Thyroid gland (tissue), 4 donors: ENCODE results near the gene LARP1B. TPM values are rescaled to one million over a fixed set of nuclear protein-coding genes. Genes with fewer than 3 reads are reported as not detected.
"Not testable (repeated sequence)": the region's sequence is repeated elsewhere in the genome, so short reads cannot be mapped to it uniquely, and the experiment has no call there.

Experiments used
- DNase-seq, 2 donors: peaks; one replicate each; pipeline ENCODE4 v3.0.0-alpha.2; 2019
- H3K27ac ChIP-seq, 3 donors: fragments of 200-600 bp; sonication (generic); 1 replicate in 2 of 3; 2 replicates in 1 of 3; pipeline ENCODE4 v1.5.1; 2016 to 2019; ENCODE audit warnings: mild to moderate bottlenecking in 1 of 3, moderate library complexity in 1 of 3
- H3K27me3 ChIP-seq: fragments of 200-600 bp; sonication (generic); one replicate; pipeline ENCODE4 v1.5.1; 2019
- H3K36me3 ChIP-seq, 2 donors: fragments of 200-600 bp; sonication (generic); one replicate each; pipeline ENCODE4 v1.5.1; 2016 to 2019
- H3K4me1 ChIP-seq, 2 donors: fragments of 200-600 bp; sonication (generic); one replicate each; pipeline ENCODE4 v1.5.1; 2017 to 2019
- H3K4me3 ChIP-seq, 3 donors: fragments of 200-600 bp; sonication (generic); replicated peaks in 1 of 3; 1 replicate in 2 of 3; 2 replicates in 1 of 3; pipeline ENCODE4 v1.5.1; 2016; ENCODE audit warnings: mild to moderate bottlenecking in 1 of 3
- H3K9me3 ChIP-seq: fragments of 200-600 bp; sonication (generic); one replicate; pipeline ENCODE4 v1.5.1; 2017
- POLR2A ChIP-seq, 2 donors: fragments of 450-650 bp; IDR thresholded peaks; one replicate each; pipeline ENCODE4 v1.6.1; 2017; ENCODE audit warnings: antibody characterized with exemption in 2 of 2, mild to moderate bottlenecking in 2 of 2, moderate library complexity in 1 of 2
- WGBS, 2 donors: methylation state at CpG; one replicate each; pipeline ENCODE4 v1.1.5; 2017; 5-methylcytosine and 5-hydroxymethylcytosine counted together
- intact Hi-C: fragments of 100-400 bp; cut with DNase I; formaldehyde crosslinking; loops from one replicate; pipeline ENCODE4 v1.15.1; 2023
- total RNA-seq, 4 donors: library from RNA; depleted of rRNA; stranded (reverse); fragments of >200 nt; gene quantifications; one replicate each; pipeline ENCODE4 v1.2.3, GENCODE V29; 2016
- TF ChIP-seq, protein P1 (sequence below), 6 experiments: fragments of 200-600 bp in 3 of 6; fragments of 450-650 bp in 3 of 6; sonication (generic) in 3 of 6; IDR thresholded peaks; one replicate each; pipeline ENCODE4 v1.5.1; 2016 to 2019; ENCODE audit warnings: antibody characterized with exemption in 6 of 6, mild to moderate bottlenecking in 2 of 6, inconsistent platforms in 1 of 6, moderate library complexity in 1 of 6

LARP1B gene
- total RNA-seq, 4 donors from 2014 or later, result 25.4 to 42.7 (median 33.4) TPM

DNA sequence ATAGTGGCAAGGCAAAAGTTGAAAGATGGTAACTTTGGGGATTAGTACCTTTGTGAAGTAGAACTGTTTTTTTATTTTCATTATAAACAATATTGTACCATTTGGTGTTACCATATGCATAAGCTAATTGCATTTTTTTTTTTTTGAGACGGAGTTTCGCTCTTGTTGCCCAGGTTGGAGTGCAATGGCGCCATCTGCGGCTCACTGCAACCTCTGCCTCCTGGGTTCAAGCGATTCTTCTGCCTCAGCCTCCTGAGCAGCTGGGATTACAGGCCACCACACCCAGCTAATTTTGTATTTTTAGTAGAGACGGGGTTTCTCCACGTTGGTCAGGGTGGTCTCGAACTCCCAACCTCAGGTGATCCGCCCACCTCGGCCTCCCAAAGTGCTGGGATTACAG, 9.9 kb upstream of the LARP1B start:
- not testable (repeated sequence) for H3K9me3 ChIP-seq, H3K4me3 ChIP-seq, H3K4me1 ChIP-seq, H3K27ac ChIP-seq, DNase-seq, H3K36me3 ChIP-seq, H3K27me3 ChIP-seq
- 89 to 96% methylated on average over 10 of the region's 10 CpGs for WGBS, 2 donors
- intact Hi-C loops, result loop anchor here (10.0 kb wide), 1 partner anchor 86 kb away; the partner anchor contains the start of genes ABHD18 and MFSD8

DNA sequence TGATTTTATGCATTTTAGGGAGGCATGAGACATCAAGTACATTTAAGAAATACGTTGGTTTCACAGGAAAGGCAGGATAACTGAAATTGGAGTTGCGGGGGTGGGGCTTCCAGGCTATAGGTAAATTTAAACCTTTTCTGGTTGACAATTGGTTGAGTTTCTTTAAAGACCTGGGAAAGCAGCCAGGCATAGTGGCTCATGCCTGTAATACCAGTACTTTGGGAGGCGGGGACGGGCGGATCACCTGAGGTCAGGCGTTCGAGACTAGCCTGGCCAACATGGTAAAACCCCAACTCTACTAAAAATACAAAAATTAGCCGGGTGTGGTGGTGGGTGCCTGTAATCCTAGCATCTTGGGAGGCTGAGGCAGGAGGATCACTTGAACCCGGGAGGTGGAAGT, 6.2 kb upstream of the LARP1B start:
- not testable (repeated sequence) for H3K9me3 ChIP-seq, DNase-seq, H3K4me3 ChIP-seq, H3K36me3 ChIP-seq, H3K27ac ChIP-seq, H3K4me1 ChIP-seq, H3K27me3 ChIP-seq
- intact Hi-C loops, result loop anchor here (10.0 kb wide), 1 partner anchor 90 kb away; the partner anchor contains the start of genes ABHD18 and MFSD8
- WGBS, 2 donors, result 93 to 96% methylated on average over 9 of the region's 9 CpGs

DNA sequence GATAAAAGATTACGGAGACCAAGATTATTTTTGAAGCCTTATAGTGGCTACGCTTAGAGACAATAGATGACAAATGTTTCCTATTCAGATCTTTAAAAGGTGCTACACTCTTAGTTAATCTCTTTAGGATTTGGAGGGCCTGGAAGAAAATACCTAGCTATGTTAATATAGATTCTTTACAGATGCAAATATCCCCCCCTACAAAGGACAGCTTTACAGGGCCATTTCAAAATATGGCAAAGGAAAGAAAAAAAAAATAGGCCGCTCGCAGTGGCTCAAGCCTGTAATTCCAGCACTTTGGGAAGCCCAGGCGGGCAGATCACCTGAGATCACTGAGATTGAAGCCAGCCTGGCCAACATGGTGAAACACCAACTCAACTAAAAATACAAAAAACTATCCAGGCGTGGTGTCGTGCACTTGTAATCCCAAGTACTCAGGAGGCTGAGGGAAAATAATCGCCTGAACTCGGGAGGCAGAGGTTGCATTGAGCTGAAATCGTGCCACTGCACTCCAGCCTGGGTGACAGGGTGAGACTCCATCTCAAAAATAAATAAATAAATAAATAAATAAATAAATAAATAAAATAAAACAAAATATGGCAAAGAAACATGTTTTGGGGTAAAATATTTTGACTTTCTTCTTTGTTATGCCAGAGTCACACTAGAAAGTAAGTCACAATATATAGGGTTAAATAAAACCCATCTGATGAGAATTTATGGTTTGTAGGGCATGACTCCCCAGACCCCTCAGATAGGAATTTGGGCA, 5.5 kb upstream of the LARP1B start:
- peak overlapping the region; percentile 6 to 57 (median 17) for H3K27ac ChIP-seq
- H3K9me3 ChIP-seq, H3K36me3 ChIP-seq, H3K27me3 ChIP-seq, H3K4me3 ChIP-seq, H3K4me1 ChIP-seq: not testable (repeated sequence)
- peak; percentile 73 to 80 for DNase-seq
- intact Hi-C loops, result loop anchor here (10.0 kb wide), 1 partner anchor 91 kb away; the partner anchor contains the start of genes ABHD18 and MFSD8
- 49 to 51% methylated on average over 10 of the region's 10 CpGs for WGBS, 2 donors

DNA sequence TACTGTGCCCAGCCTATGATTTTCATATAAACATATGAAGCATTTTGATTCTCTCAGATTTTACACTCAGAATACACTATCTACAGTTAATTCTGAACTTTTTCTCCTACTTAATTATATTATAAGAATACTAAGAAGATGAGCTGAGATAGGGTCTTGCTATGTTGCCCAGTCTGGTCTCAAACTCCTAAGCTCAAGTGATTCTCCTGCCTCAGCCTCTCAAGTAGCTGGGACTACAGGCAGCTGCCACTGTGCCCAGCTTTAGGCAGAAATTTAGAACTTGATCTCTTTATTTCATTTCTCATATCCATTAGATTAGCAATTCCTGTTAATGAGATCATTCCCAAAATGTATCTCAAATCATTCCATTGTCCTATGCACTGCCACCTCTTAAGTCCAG, 4.7 kb upstream of the LARP1B start:
- no peak for DNase-seq
- H3K27ac ChIP-seq, result no peak overlapping the region
- no peak overlapping the region for H3K4me3 ChIP-seq
- no peaks in the 10 kb centered on the region for H3K36me3 ChIP-seq
- intact Hi-C loops, result loop anchor here (10.0 kb wide), 1 partner anchor 92 kb away; the partner anchor contains the start of genes ABHD18 and MFSD8
- no peaks in the 10 kb centered on the region for H3K4me1 ChIP-seq
- no peaks in the 10 kb centered on the region for H3K9me3 ChIP-seq
- TF ChIP-seq, protein P1, sequence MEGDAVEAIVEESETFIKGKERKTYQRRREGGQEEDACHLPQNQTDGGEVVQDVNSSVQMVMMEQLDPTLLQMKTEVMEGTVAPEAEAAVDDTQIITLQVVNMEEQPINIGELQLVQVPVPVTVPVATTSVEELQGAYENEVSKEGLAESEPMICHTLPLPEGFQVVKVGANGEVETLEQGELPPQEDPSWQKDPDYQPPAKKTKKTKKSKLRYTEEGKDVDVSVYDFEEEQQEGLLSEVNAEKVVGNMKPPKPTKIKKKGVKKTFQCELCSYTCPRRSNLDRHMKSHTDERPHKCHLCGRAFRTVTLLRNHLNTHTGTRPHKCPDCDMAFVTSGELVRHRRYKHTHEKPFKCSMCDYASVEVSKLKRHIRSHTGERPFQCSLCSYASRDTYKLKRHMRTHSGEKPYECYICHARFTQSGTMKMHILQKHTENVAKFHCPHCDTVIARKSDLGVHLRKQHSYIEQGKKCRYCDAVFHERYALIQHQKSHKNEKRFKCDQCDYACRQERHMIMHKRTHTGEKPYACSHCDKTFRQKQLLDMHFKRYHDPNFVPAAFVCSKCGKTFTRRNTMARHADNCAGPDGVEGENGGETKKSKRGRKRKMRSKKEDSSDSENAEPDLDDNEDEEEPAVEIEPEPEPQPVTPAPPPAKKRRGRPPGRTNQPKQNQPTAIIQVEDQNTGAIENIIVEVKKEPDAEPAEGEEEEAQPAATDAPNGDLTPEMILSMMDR (IDR thresholded peaks at IDR 0.05), result no peak
- no peak for TF ChIP-seq POLR2A (IDR thresholded peaks at IDR 0.05)
- no peaks in the 10 kb centered on the region for H3K27me3 ChIP-seq

DNA sequence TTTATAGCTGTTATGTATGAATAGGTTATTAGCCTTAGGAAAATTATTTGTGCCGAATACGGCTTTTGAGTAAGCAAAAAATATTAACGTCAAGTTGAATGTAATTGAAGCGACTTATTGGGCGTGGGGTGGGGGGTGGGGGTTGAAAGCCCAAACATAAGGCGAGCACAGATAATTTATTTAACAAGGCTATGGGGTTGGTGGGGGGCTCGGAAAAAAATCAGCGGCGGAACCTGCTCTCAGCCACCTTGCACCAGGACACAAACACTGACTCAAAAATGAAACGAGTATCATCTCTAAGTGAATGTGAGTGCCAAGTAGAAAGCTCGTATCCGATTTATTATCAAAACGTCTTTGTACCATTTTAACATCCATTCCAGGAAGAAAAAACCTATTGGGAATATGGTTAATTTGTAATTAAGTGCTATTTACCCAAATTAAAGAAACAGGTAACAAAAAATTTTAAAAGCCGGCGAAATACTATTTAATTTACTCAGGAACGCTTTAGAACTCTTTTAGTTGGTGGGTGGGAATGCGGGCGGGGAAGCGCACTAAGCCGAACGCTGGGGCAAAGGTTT, 902 bp upstream of the LARP1B start:
- DNase-seq, result no peak
- peak overlapping the region; percentile 53 to 87 (median 78) for H3K4me3 ChIP-seq
- no peak for TF ChIP-seq POLR2A (IDR thresholded peaks at IDR 0.05)
- TF ChIP-seq, protein P1 (IDR thresholded peaks at IDR 0.05), result no peak
- H3K36me3 ChIP-seq, result no peaks in the 10 kb centered on the region
- H3K27ac ChIP-seq, result peak overlapping the region; percentile 94 to 99 (median 96)
- H3K4me1 ChIP-seq, result peaks cover 0 to 5% of the 10 kb centered on the region in 2 donors
- H3K9me3 ChIP-seq, result no peaks in the 10 kb centered on the region
- intact Hi-C loops, result no loop called here
- WGBS, 2 donors, result 26 to 30% methylated on average over 21 of the region's 21 CpGs
- H3K27me3 ChIP-seq, result no peaks in the 10 kb centered on the region

DNA sequence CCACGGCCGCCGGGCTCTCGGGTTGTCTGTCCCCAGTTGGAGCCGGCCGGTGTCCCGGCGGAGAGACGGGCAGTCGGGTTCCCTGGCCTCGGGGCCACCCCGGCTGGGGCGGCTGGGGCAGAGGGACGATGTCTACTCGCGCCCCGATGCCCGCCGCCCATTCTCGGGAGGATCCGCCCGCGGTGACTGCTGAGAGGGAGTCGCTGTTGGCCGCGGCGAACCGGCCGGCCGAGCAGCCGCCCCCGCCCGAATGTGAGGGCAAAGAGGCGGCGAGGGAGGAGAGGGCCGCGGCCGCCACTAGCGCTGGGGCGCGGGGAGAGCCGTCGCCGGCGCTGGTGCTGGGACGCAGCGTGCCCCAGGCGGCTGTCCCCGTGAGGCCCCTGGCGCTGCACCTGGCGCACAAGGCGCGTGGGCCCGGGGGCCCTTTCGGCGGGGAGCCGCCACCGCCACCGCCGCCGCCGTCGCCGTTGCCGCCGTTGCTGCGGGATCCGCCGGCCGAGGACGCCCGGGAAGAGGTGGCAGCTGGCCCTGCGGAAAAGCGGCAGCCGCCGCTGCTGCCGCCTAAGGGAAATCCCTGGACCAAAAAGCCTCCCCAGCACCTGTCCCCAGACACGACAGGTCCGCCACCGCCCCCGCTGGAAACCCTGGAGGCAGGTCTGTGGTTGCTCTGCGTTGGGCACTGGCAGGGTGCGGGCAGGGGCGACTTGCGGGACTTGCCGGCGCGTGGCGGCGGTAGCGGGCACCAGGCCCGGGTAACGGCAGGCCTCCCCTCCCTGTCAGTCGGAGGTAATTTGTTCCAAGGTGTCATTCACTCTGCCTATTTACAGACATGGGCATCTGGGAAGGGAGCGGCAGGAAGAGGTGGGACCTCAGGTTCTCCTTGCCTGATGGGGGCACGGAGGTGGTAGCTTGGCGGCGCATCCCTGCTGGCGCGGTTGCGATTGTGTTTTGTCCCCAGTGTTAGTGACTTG, 739 bp downstream of the LARP1B start:
- Histone ChIP-seq H3K9me3 (no peaks in the 10 kb centered on the region), H3K36me3 (no peaks in the 10 kb centered on the region), H3K4me1 (peaks cover 0 to 5% of the 10 kb centered on the region in 2 donors), H3K27ac (peak overlapping the region; percentile 94 to 99 (median 96)), H3K4me3 (peak overlapping the region; percentile 42 to 87 (median 78)), H3K27me3 (no peaks in the 10 kb centered on the region)
- WGBS, 2 donors, result 1 to 2% methylated on average over 12 to 24 of the region's 101 CpGs
- intact Hi-C loops, result no loop called here
- TF ChIP-seq, protein P1 (IDR thresholded peaks at IDR 0.05), result peak in 2 of 6 experiments; percentile 8 to 16
- peak in 1 of 2 donors; percentile 71 for TF ChIP-seq POLR2A (IDR thresholded peaks at IDR 0.05)
- peak; percentile 70 to 73 for DNase-seq

DNA sequence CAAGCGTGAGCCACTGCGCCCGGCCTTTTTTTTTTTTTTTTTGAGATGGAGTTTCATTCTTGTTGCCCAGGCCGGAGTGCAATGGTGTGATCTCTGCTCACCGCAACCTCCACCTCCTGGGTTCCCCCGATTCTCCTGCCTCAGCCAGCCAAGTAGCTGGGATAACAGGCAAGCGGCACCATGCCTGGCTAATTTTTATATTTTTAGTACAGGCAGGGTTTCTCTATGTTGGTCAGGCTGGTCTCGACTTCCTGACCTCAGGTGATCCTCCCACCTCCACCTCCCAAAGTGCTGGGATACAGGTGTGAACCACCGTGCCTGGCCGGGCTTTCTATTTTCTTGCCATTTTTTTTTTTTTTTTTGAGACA, 5.3 kb downstream of the LARP1B start:
- DNase-seq, H3K9me3 ChIP-seq, H3K4me3 ChIP-seq, H3K4me1 ChIP-seq, H3K36me3 ChIP-seq, H3K27me3 ChIP-seq, intact Hi-C loops, H3K27ac ChIP-seq: not testable (repeated sequence)
- 98 to 99% methylated on average over 10 of the region's 10 CpGs for WGBS, 2 donors
